Transverse colon (tissue), 4 donors: ENCODE measurements around the gene BCKDK. TPM values are rescaled to one million over a fixed set of nuclear protein-coding genes. Genes with fewer than 3 reads are reported as not detected.
A peak's percentile ranks its signal among the peaks of the same experiment; 100 is the strongest.

Experiments
- DNase-seq: peaks from one replicate; pipeline ENCODE4 v3.0.0-alpha.2; 2019
- H3K27ac ChIP-seq, 4 donors: fragments of 200-600 bp; sonication (generic); 2 replicates each; pipeline ENCODE4 v1.5.1; 2016 to 2018; ENCODE audit warnings: inconsistent platforms in 4 of 4
- H3K27me3 ChIP-seq: fragments of 200-600 bp; sonication (generic); 2 replicates; pipeline ENCODE4 v1.5.1; 2017; ENCODE audit warnings: inconsistent platforms
- H3K36me3 ChIP-seq, 4 donors: fragments of 200-600 bp; sonication (generic); 2 replicates each; pipeline ENCODE4 v1.5.1; 2017 to 2019; ENCODE audit warnings: inconsistent platforms in 4 of 4
- H3K4me1 ChIP-seq, 4 donors: fragments of 200-600 bp; sonication (generic); 2 replicates each; pipeline ENCODE4 v1.5.1; 2017 to 2020; ENCODE audit warnings: inconsistent platforms in 4 of 4
- H3K4me3 ChIP-seq, 4 donors: fragments of 200-600 bp; sonication (generic); 1 replicate in 1 of 4; 2 replicates in 3 of 4; pipeline versions ENCODE4 v1.5.1 to v1.6.1; 2017 to 2019; ENCODE audit warnings: inconsistent platforms in 4 of 4
- H3K9me3 ChIP-seq, 2 donors: fragments of 200-600 bp; sonication (generic); 2 replicates each; pipeline ENCODE4 v1.5.1; 2017 to 2019; ENCODE audit warnings: inconsistent platforms in 2 of 2
- EP300 ChIP-seq: sonication (generic); formaldehyde crosslinking; IDR thresholded peaks from one replicate; pipeline ENCODE4 v1.6.1; 2017; ENCODE audit warnings: antibody characterized with exemption, low read depth
- POLR2A ChIP-seq: fragments of 450-650 bp; IDR thresholded peaks from one replicate; pipeline ENCODE4 v1.6.1; 2016; ENCODE audit warnings: antibody characterized with exemption, mild to moderate bottlenecking, moderate library complexity
- POLR2AphosphoS5 ChIP-seq, 3 donors: sonication (generic); formaldehyde crosslinking; IDR thresholded peaks; one replicate each; pipeline ENCODE4 v1.6.1; 2016; ENCODE audit warnings: antibody characterized with exemption in 3 of 3
- WGBS, 2 donors: methylation state at CpG; one replicate each; pipeline ENCODE4 v1.1.5; 2018; ENCODE audit warnings: low coverage in 1 of 2; 5-methylcytosine and 5-hydroxymethylcytosine counted together
- in situ Hi-C, 4 donors: fragments of 200-750 bp; cut with MboI; loops; one replicate each; pipeline versions ENCODE4 v1.15.0 to v1.15.1; 2017; ENCODE audit warnings: low sequenced_read_pairs in 3 of 4, low pct_ligation_motif_present in 1 of 4, low pct_unique_long_range_greater_than_20kb in 1 of 4
- intact Hi-C: fragments of 100-400 bp; cut with DNase I; formaldehyde crosslinking; loops from one replicate; pipeline ENCODE4 v1.15.1; 2023; ENCODE audit warnings: low total_unique reads
- total RNA-seq, 4 donors: library from RNA; depleted of rRNA; stranded (reverse); fragments of >200 nt; gene quantifications; one replicate each; pipeline ENCODE4 v1.1.0, GENCODE V29; 2016
- TF ChIP-seq, protein P1 (sequence below), 5 experiments: fragments of 200-600 bp in 3 of 5; fragments of 450-650 bp in 2 of 5; sonication (generic) in 3 of 5; IDR thresholded peaks; 1 replicate in 2 of 5; 2 replicates in 3 of 5; pipeline ENCODE4 v1.5.1; 2016 to 2017; ENCODE audit warnings: antibody characterized with exemption in 5 of 5, inconsistent platforms in 3 of 5, mild to moderate bottlenecking in 2 of 5, moderate library complexity in 1 of 5

The BCKDK gene
- total RNA-seq, 4 donors from 2014 or later = 46.8 to 56.5 (median 51.3) TPM

DNA sequence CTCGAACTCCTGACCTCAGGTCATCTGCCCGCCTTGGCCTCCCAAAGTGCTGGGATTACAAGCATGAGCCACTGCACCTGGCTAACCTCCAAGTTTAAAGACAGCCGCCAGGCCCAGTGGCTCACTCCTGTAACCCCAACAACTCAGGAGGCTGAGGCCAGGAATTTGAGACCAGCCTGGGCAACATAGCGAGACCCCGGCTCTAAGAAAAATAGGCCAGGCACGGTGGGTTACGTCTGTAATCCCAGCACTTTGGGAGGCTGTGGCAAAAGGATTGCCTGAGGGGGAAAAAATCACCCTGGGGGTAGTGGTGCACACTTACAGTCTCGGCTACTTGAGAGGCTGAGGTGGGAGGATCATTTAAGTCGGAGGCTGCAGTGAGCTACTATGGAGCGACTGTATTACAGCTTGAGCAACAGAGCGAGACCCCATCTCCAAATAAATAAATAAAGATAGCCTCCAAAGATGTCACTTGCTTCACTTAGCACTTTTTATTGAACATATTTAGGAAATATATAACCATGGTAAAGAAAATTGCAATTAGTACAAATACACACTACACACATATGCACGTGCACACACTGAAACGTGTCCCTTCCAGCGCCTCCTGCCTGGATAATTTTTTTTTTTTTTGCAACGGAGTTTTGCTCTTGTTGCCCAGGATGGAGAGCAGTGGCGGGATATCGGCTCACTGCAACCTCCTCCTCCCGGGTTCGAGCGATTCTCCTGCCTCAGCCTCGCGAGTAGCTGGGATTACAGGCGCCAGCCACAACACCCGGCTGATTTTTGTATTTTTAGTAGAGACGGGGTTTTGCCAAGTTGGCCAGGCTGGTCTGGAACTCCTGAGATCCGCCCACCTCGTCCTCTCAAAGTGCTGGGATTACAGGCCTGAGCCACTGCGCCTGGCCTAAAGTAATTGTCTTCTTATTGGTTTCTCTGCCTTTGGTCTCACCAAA, 1.4 kb upstream of the BCKDK start:
- no peaks in the 10 kb centered on the region for H3K27me3 ChIP-seq
- H3K36me3 ChIP-seq = no peaks in the 10 kb centered on the region
- H3K9me3 ChIP-seq = no peaks in the 10 kb centered on the region
- in situ Hi-C loops (no loop called here), intact Hi-C loops (no loop called here)
- H3K27ac ChIP-seq = peak overlapping the region in 2 of 4 donors; percentile 63 to 82
- no peak for DNase-seq
- peaks cover 3 to 26% (median 22%) of the 10 kb centered on the region in 4 donors for H3K4me1 ChIP-seq
- 88 to 91% methylated on average over 16 to 28 of the region's 28 CpGs for WGBS, 2 donors
- H3K4me3 ChIP-seq = no peak overlapping the region
- TF ChIP-seq, protein P1, sequence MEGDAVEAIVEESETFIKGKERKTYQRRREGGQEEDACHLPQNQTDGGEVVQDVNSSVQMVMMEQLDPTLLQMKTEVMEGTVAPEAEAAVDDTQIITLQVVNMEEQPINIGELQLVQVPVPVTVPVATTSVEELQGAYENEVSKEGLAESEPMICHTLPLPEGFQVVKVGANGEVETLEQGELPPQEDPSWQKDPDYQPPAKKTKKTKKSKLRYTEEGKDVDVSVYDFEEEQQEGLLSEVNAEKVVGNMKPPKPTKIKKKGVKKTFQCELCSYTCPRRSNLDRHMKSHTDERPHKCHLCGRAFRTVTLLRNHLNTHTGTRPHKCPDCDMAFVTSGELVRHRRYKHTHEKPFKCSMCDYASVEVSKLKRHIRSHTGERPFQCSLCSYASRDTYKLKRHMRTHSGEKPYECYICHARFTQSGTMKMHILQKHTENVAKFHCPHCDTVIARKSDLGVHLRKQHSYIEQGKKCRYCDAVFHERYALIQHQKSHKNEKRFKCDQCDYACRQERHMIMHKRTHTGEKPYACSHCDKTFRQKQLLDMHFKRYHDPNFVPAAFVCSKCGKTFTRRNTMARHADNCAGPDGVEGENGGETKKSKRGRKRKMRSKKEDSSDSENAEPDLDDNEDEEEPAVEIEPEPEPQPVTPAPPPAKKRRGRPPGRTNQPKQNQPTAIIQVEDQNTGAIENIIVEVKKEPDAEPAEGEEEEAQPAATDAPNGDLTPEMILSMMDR (IDR thresholded peaks at IDR 0.05) = no peak
- TF ChIP-seq EP300 = no peak
- TF ChIP-seq POLR2AphosphoS5 (IDR thresholded peaks at IDR 0.05) = no peak
- TF ChIP-seq POLR2A = no peak

DNA sequence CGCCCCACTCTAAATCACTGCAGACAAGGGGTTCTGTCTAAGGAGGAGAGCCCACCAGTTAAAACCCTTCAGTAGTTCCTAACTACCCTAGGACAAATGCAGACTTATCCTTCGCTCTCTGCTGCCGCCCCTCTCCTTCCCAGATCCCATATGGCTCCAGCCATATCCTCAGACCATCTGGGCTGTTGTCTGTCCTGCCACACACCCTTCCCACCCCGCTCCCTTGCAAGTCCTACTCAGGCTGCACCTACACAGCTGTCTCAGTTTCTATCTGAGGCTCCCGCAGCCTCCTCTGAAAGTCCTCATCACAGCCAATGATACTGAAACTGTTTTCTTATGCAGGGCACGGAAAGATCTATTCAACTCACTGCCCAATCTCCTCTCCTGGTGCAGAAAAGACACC, 720 bp upstream of the BCKDK start:
- in situ Hi-C loops (no loop called here), intact Hi-C loops (no loop called here)
- Histone ChIP-seq H3K27me3 (no peaks in the 10 kb centered on the region), H3K4me3 (no peak overlapping the region), H3K9me3 (no peaks in the 10 kb centered on the region), H3K4me1 (peaks cover 3 to 26% (median 22%) of the 10 kb centered on the region in 4 donors), H3K27ac (peak overlapping the region in 3 of 4 donors; percentile 21 to 89 (median 86)), H3K36me3 (peaks cover 0 to 5% (median 3%) of the 10 kb centered on the region in 4 donors)
- DNase-seq = no peak
- 86 to 94% methylated on average over 3 to 6 of the region's 6 CpGs for WGBS, 2 donors
- TF ChIP-seq, protein P1 (IDR thresholded peaks at IDR 0.05) = no peak
- no peak for TF ChIP-seq EP300
- TF ChIP-seq POLR2A = no peak
- TF ChIP-seq POLR2AphosphoS5 (IDR thresholded peaks at IDR 0.05) = no peak

DNA sequence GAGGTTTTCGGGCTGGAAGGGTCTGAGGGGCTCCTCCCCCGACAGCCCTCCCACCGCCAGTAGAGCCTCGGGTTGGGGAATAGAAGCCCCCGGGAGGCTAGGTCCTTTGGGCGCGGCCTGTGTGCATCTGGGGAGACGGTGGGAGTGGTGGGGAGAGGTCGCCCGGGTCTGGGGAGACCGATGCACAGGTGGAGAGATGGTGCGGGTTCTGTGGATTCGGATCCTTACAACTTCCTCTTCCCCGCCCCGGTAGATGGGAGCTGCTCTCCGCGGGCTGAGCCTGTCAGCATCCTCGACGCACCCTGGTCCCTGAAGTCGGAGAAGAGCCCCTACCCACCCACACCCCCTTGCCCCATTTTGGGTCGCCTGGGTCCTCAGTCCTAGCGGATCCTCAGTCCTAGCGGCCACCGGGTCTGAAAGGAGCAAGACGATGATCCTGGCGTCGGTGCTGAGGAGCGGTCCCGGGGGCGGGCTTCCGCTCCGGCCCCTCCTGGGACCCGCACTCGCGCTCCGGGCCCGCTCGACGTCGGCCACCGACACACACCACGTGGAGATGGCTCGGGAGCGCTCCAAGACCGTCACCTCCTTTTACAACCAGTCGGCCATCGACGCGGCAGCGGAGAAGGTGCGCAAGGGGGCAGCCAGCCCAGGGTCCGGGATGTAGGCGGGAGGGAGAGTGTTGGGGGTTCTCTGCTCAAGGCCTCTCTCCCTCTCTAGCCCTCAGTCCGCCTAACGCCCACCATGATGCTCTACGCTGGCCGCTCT, 790 bp downstream of the BCKDK start:
- in situ Hi-C loops = no loop called here
- TF ChIP-seq POLR2A (no peak), POLR2AphosphoS5 (IDR thresholded peaks at IDR 0.05) (no peak), EP300 (no peak)
- TF ChIP-seq, protein P1 (IDR thresholded peaks at IDR 0.05) = no peak
- intact Hi-C loops = no loop called here
- Histone ChIP-seq H3K36me3 (peaks cover 0 to 5% (median 3%) of the 10 kb centered on the region in 4 donors), H3K27ac (peak overlapping the region; percentile 86 to 94 (median 92)), H3K27me3 (no peaks in the 10 kb centered on the region), H3K4me3 (peak overlapping the region; percentile 72 to 98 (median 91)), H3K9me3 (no peaks in the 10 kb centered on the region), H3K4me1 (peaks cover 3 to 38% (median 26%) of the 10 kb centered on the region in 4 donors)
- no peak for DNase-seq
- WGBS, 2 donors = 55 to 96% methylated on average over 4 to 32 of the region's 57 CpGs

DNA sequence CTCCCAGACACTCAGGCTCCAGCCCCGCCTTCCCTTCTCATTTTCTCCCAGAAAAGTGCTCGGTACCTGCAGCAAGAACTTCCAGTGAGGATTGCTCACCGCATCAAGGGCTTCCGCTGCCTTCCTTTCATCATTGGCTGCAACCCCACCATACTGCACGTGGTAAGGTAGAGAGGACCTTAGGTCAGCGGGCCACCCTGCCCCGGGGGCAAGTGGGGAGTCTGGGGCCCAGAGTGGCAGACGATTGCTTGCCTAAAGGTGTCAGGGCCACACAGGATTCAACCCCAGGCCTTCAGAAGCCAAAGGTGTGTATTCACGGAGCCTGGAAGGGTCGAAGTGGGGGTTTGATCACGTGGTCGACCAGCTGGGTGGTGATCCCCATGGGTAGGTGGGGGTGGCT, 1.4 kb downstream of the BCKDK start:
- intact Hi-C loops = no loop called here
- WGBS, 2 donors = 91 to 98% methylated on average over 4 to 10 of the region's 12 CpGs
- peak overlapping the region in 1 of 4 donors; percentile 94 for H3K27ac ChIP-seq
- H3K4me1 ChIP-seq = peaks cover 3 to 44% (median 27%) of the 10 kb centered on the region in 4 donors
- H3K36me3 ChIP-seq = peaks cover 0 to 5% (median 3%) of the 10 kb centered on the region in 4 donors
- H3K4me3 ChIP-seq = no peak overlapping the region
- TF ChIP-seq POLR2AphosphoS5 (IDR thresholded peaks at IDR 0.05) = no peak
- TF ChIP-seq, protein P1 (IDR thresholded peaks at IDR 0.05) = no peak
- TF ChIP-seq EP300 = no peak
- TF ChIP-seq POLR2A = no peak
- DNase-seq = no peak
- in situ Hi-C loops = no loop called here
- H3K27me3 ChIP-seq = no peaks in the 10 kb centered on the region
- H3K9me3 ChIP-seq = no peaks in the 10 kb centered on the region
